Brain microvascular endothelial cell (primary cell): Measurements from ENCODE around the gene PLXNB3.

Experiments used
- DNase-seq: peaks from one replicate; pipeline ENCODE4 v3.0.0-alpha.2; 2020
- H3K27ac ChIP-seq: fragments of 250-450 bp; sonication (Bioruptor Pico); 2 replicates; pipeline ENCODE4 v1.5.1; 2020; ENCODE audit warnings: mild to moderate bottlenecking, moderate library complexity
- H3K27me3 ChIP-seq: fragments of 250-450 bp; sonication (Bioruptor Pico); replicated peaks from 2 replicates; pipeline ENCODE4 v1.5.1; 2020; ENCODE audit warnings: mild to moderate bottlenecking
- H3K36me3 ChIP-seq: fragments of 250-450 bp; sonication (Bioruptor Pico); replicated peaks from 2 replicates; pipeline ENCODE4 v1.5.1; 2020; ENCODE audit warnings: mild to moderate bottlenecking
- H3K4me3 ChIP-seq: 2 replicates; pipeline ENCODE4 v1.5.1; 2011; ENCODE audit warnings: low read depth, mild to moderate bottlenecking, control low read depth, low read length, moderate library complexity
- CTCF ChIP-seq: IDR thresholded peaks from 2 replicates; pipeline ENCODE4 v1.5.1; 2011; ENCODE audit warnings: low read depth, mild to moderate bottlenecking, moderate library complexity, low read length, control low read depth, inconsistent platforms; ENCODE audit errors: missing control alignments
- in situ Hi-C: cut with HindIII; loops from 2 replicates; pipeline ENCODE4 v1.10.0; 2017; ENCODE audit warnings: low sequenced_read_pairs, low pct_ligation_motif_present

The PLXNB3 gene

GRCh38 chrX:153791104-153791852 is 27.2 kb downstream of the PLXNB3 start:
- TF ChIP-seq CTCF: no peak
- Histone ChIP-seq H3K27me3 (no peaks in the 10 kb centered on the region), H3K27ac (no peak overlapping the region), H3K36me3 (peaks cover 5% of the 10 kb centered on the region), H3K4me3 (no peak overlapping the region)
- in situ Hi-C loops: no loop called here
- DNase-seq: no peak

- Histone ChIP-seq H3K4me3 (no peak overlapping the region), H3K36me3 (peaks cover 5% of the 10 kb centered on the region), H3K27ac (no peak overlapping the region), H3K27me3 (no peaks in the 10 kb centered on the region)
- DNase-seq: no peak
- TF ChIP-seq CTCF: no peak
- in situ Hi-C loops: no loop called here
These were observed 28.3 kb downstream of the PLXNB3 start for GRCh38 chrX:153792368-153792767.

GRCh38 chrX:153793291-153793690 is 29.2 kb downstream of the PLXNB3 start:
- Histone ChIP-seq H3K36me3 (peaks cover 5% of the 10 kb centered on the region), H3K4me3 (peak overlapping the region; percentile 77), H3K27me3 (no peaks in the 10 kb centered on the region), H3K27ac (peak overlapping the region; percentile 95)
- DNase-seq: no peak
- in situ Hi-C loops: no loop called here
- TF ChIP-seq CTCF: no peak

GRCh38 chrX:153794018-153794896 is 30.2 kb downstream of the PLXNB3 start, which contains the start of the genes IDH3G and SSR4:
Gene IDH3G (minus strand): TSS chrX:153794375. CDS start chrX:153794326, 49 bp downstream.
Gene SSR4 (plus strand): TSS chrX:153794668. CDS start chrX:153794688, 20 bp downstream.
- in situ Hi-C loops: no loop called here
- H3K27ac ChIP-seq: peak within 1 kb of the TSS; percentile 95
- peak within 1 kb of the TSS; percentile 77 for H3K4me3 ChIP-seq
- H3K27me3 ChIP-seq: no peaks in the 10 kb centered on the region
- peaks cover 5% of the 10 kb centered on the region for H3K36me3 ChIP-seq
- DNase-seq: peak; percentile 84
- TF ChIP-seq CTCF: no peak

GRCh38 chrX:153794897-153795816 is 31.1 kb downstream of the PLXNB3 start:
- Histone ChIP-seq H3K27me3 (no peaks in the 10 kb centered on the region), H3K27ac (peak overlapping the region; percentile 72), H3K4me3 (peak overlapping the region; percentile 77), H3K36me3 (peaks cover 5% of the 10 kb centered on the region)
- in situ Hi-C loops: no loop called here
- no peak for TF ChIP-seq CTCF
- no peak for DNase-seq
